ENCODE data around the gene OTOS. TPM values are rescaled to one million over a fixed set of nuclear protein-coding genes. Genes with fewer than 3 reads are reported as not detected.

OTOS gene
- total RNA-seq, 1 donor from 2014 or later: not detected

GRCh38 chr2:240170354-240170735 lies 29.9 kb upstream of the OTOS start:
- no peaks in the 10 kb centered on the region for H3K36me3 Mint-ChIP-seq (ENCODE audit: low read depth)
- no peak overlapping the region for H3K4me3 Mint-ChIP-seq
- H3K27me3 Mint-ChIP-seq (ENCODE audit: low read depth): no peaks in the 10 kb centered on the region
- H3K4me1 Mint-ChIP-seq: peaks cover 5% of the 10 kb centered on the region
- H3K27ac Mint-ChIP-seq (ENCODE audit: unreplicated experiment): no peak overlapping the region
- no peak for DNase-seq (ENCODE audit: low read depth, low spot score)
- no peak for TF ChIP-seq CTCF (conservative IDR thresholded peaks at IDR 0.05)
- no peaks in the 10 kb centered on the region for H3K9me3 Mint-ChIP-seq

- no peaks in the 10 kb centered on the region for H3K36me3 Mint-ChIP-seq (ENCODE audit: low read depth)
- TF ChIP-seq CTCF (conservative IDR thresholded peaks at IDR 0.05): no peak
- H3K4me3 Mint-ChIP-seq: no peak overlapping the region
- no peak for DNase-seq (ENCODE audit: low read depth, low spot score)
- H3K4me1 Mint-ChIP-seq: peaks cover 5% of the 10 kb centered on the region
- no peaks in the 10 kb centered on the region for H3K27me3 Mint-ChIP-seq (ENCODE audit: low read depth)
- no peaks in the 10 kb centered on the region for H3K9me3 Mint-ChIP-seq
- H3K27ac Mint-ChIP-seq (ENCODE audit: unreplicated experiment): no peak overlapping the region
Observed at GRCh38 chr2:240169486-240170353, 29.3 kb upstream of the OTOS start.

- TF ChIP-seq CTCF (conservative IDR thresholded peaks at IDR 0.05): no peak
- no peak overlapping the region for H3K27ac Mint-ChIP-seq (ENCODE audit: unreplicated experiment)
- H3K27me3 Mint-ChIP-seq (ENCODE audit: low read depth): no peaks in the 10 kb centered on the region
- no peaks in the 10 kb centered on the region for H3K36me3 Mint-ChIP-seq (ENCODE audit: low read depth)
- no peak overlapping the region for H3K4me3 Mint-ChIP-seq
- peaks cover 5% of the 10 kb centered on the region for H3K4me1 Mint-ChIP-seq
- no peak for DNase-seq (ENCODE audit: low read depth, low spot score)
- no peaks in the 10 kb centered on the region for H3K9me3 Mint-ChIP-seq
Observed at GRCh38 chr2:240168546-240169361, 28.3 kb upstream of the OTOS start.

DNA sequence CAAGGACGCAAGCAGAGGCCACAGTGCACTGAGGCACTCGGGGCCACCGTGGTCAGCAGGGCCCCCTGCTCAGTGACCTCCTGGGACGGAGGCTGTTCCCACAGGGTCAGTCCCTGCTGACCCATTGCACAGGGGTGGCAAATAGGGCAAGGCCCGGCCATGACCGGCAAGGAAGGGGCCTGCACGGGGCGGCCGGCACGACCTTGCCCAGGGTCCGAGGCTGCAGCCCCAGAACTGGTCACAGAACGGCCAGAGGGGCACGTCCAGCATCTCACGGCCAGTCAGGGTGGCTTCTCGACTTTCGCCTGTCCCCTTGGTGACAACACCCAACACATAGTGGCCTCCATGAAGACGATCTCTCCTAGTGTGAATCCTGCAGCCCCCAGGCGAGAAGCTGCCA lies 27.6 kb upstream of the OTOS start:
- no peaks in the 10 kb centered on the region for H3K27me3 Mint-ChIP-seq (ENCODE audit: low read depth)
- TF ChIP-seq CTCF (conservative IDR thresholded peaks at IDR 0.05): no peak
- no peak overlapping the region for H3K27ac Mint-ChIP-seq (ENCODE audit: unreplicated experiment)
- no peaks in the 10 kb centered on the region for H3K9me3 Mint-ChIP-seq
- DNase-seq (ENCODE audit: low read depth, low spot score): no peak
- H3K4me3 Mint-ChIP-seq: no peak overlapping the region
- no peaks in the 10 kb centered on the region for H3K36me3 Mint-ChIP-seq (ENCODE audit: low read depth)
- H3K4me1 Mint-ChIP-seq: peaks cover 5% of the 10 kb centered on the region

- no peak for TF ChIP-seq CTCF (conservative IDR thresholded peaks at IDR 0.05)
- Mint-ChIP-seq H3K36me3 (ENCODE audit: low read depth) (no peaks in the 10 kb centered on the region), H3K9me3 (no peaks in the 10 kb centered on the region), H3K27me3 (ENCODE audit: low read depth) (no peaks in the 10 kb centered on the region), H3K4me3 (no peak overlapping the region), H3K27ac (ENCODE audit: unreplicated experiment) (no peak overlapping the region), H3K4me1 (peaks cover 5% of the 10 kb centered on the region)
- DNase-seq (ENCODE audit: low read depth, low spot score): no peak
Observed at GRCh38 chr2:240167588-240167880, 27.1 kb upstream of the OTOS start.

Measured in neural crest cell (in vitro differentiated cells).